Mesothelial cell of epicardium (in vitro differentiated cells): ENCODE measurements around the gene PLCL2. TPM values are rescaled to one million over a fixed set of nuclear protein-coding genes. Genes with fewer than 3 reads are reported as not detected.
"Not testable (repeated sequence)": the region's sequence is repeated elsewhere in the genome, so short reads cannot be mapped to it uniquely, and the experiment has no call there.

ENCODE experiments used
- DNase-seq, 2 experiments: peaks; one replicate each; pipeline ENCODE4 v3.0.0; 2021; ENCODE audit warnings: low spot score in 2 of 2; ENCODE audit not compliant: unreplicated experiment in 2 of 2
- H3K27ac Mint-ChIP-seq: 2 replicates; pipeline ENCODE4 v1.8.0; 2021; ENCODE audit warnings: mixed read lengths
- H3K27me3 Mint-ChIP-seq: 2 replicates; pipeline ENCODE4 v1.8.0; 2021; ENCODE audit warnings: low read depth, mixed read lengths
- H3K36me3 Mint-ChIP-seq: 2 replicates; pipeline ENCODE4 v1.8.0; 2021; ENCODE audit warnings: mixed read lengths
- H3K4me1 Mint-ChIP-seq: 2 replicates; pipeline ENCODE4 v1.8.0; 2021; ENCODE audit warnings: mixed read lengths
- H3K4me3 Mint-ChIP-seq: 2 replicates; pipeline ENCODE4 v1.8.0; 2021; ENCODE audit warnings: mild to moderate bottlenecking, moderate library complexity, mixed read lengths
- H3K9me3 Mint-ChIP-seq: 2 replicates; pipeline ENCODE4 v1.8.0; 2021; ENCODE audit warnings: mixed read lengths
- total RNA-seq: library from RNA; stranded (reverse); gene quantifications from 3 replicates; pipeline ENCODE4 v1.2.1, GENCODE V29; 2021
- TF ChIP-seq, protein P1 (sequence below): fragments of 200-600 bp; sonication (generic); IDR thresholded peaks from one replicate; pipeline ENCODE4 v1.5.0; 2021; ENCODE audit warnings: antibody characterized with exemption; ENCODE audit not compliant: unreplicated experiment

Gene PLCL2
- total RNA-seq, 1 donor from 2014 or later, result 3.6 TPM

GRCh38 chr3:16942955-16943354 is 58.2 kb downstream of the PLCL2 start:
- Mint-ChIP-seq H3K9me3 (no peaks in the 10 kb centered on the region), H3K36me3 (no peaks in the 10 kb centered on the region), H3K4me3 (no peak overlapping the region), H3K4me1 (peaks cover 21% of the 10 kb centered on the region), H3K27ac (no peak overlapping the region), H3K27me3 (peaks cover 72% of the 10 kb centered on the region)
- TF ChIP-seq, protein P1, sequence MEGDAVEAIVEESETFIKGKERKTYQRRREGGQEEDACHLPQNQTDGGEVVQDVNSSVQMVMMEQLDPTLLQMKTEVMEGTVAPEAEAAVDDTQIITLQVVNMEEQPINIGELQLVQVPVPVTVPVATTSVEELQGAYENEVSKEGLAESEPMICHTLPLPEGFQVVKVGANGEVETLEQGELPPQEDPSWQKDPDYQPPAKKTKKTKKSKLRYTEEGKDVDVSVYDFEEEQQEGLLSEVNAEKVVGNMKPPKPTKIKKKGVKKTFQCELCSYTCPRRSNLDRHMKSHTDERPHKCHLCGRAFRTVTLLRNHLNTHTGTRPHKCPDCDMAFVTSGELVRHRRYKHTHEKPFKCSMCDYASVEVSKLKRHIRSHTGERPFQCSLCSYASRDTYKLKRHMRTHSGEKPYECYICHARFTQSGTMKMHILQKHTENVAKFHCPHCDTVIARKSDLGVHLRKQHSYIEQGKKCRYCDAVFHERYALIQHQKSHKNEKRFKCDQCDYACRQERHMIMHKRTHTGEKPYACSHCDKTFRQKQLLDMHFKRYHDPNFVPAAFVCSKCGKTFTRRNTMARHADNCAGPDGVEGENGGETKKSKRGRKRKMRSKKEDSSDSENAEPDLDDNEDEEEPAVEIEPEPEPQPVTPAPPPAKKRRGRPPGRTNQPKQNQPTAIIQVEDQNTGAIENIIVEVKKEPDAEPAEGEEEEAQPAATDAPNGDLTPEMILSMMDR, result no peak
- no peak for DNase-seq

GRCh38 chr3:16943857-16944256 is 59.1 kb downstream of the PLCL2 start:
- no peak overlapping the region for H3K27ac Mint-ChIP-seq
- no peak overlapping the region for H3K4me3 Mint-ChIP-seq
- no peak for DNase-seq
- no peaks in the 10 kb centered on the region for H3K9me3 Mint-ChIP-seq
- TF ChIP-seq, protein P1, result no peak
- H3K36me3 Mint-ChIP-seq, result no peaks in the 10 kb centered on the region
- H3K27me3 Mint-ChIP-seq, result peaks cover 71% of the 10 kb centered on the region
- peaks cover 21% of the 10 kb centered on the region for H3K4me1 Mint-ChIP-seq

GRCh38 chr3:16944356-16944755 is 59.6 kb downstream of the PLCL2 start:
- DNase-seq, result no peak
- H3K27ac Mint-ChIP-seq, result no peak overlapping the region
- H3K4me3 Mint-ChIP-seq, result no peak overlapping the region
- H3K4me1 Mint-ChIP-seq, result peaks cover 21% of the 10 kb centered on the region
- TF ChIP-seq, protein P1, result no peak
- no peaks in the 10 kb centered on the region for H3K36me3 Mint-ChIP-seq
- peaks cover 71% of the 10 kb centered on the region for H3K27me3 Mint-ChIP-seq
- H3K9me3 Mint-ChIP-seq, result no peaks in the 10 kb centered on the region

DNA sequence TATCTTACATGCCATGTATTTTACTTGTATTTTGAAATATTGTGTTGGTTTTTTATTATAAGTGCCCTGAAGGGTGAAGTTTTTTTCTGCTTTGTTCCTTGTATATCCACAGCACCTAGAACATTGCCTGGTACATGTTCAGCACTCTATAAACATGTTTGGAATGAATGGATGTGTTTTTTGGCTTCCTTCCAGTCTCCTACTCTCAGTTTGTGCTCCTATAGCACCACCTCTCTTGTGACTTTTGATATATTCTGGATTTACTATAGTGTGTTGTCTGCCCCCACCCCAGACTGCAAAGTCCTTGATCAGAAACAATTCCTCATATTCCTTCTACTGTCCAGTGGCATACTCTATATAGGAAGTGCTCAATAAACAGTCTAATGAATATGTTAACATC is 60.6 kb downstream of the PLCL2 start:
- Mint-ChIP-seq H3K9me3 (no peaks in the 10 kb centered on the region), H3K4me1 (peaks cover 21% of the 10 kb centered on the region), H3K4me3 (no peak overlapping the region), H3K27me3 (peaks cover 70% of the 10 kb centered on the region), H3K27ac (no peak overlapping the region), H3K36me3 (no peaks in the 10 kb centered on the region)
- no peak for DNase-seq
- TF ChIP-seq, protein P1, result no peak

- TF ChIP-seq, protein P1, result no peak
- H3K4me1 Mint-ChIP-seq, result no peaks in the 10 kb centered on the region
- no peak for DNase-seq
- H3K27me3 Mint-ChIP-seq, result peaks cover 53% of the 10 kb centered on the region
- H3K4me3 Mint-ChIP-seq, result no peak overlapping the region
- H3K9me3 Mint-ChIP-seq, result no peaks in the 10 kb centered on the region
- no peak overlapping the region for H3K27ac Mint-ChIP-seq
- H3K36me3 Mint-ChIP-seq, result no peaks in the 10 kb centered on the region
Measured at GRCh38 chr3:16950282-16950681, 65.5 kb downstream of the PLCL2 start.

DNA sequence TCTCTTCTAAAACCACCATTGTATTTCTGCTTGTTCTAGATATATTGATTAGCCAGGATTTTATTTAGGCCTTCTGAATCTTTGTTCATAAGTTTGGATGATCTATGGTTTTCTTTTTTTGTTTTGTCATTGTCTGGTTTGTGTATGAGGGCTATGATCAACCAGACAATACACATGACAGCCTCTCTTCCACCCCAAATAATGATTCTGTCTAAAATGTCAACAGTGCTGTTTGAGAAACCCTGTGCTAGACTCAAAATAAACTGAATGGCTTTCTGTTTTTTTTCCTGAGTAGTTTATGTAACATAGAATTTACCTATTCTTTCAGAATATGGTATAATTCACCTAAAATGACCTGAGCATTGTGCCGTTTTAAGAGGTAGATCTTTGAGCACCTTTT is 66.1 kb downstream of the PLCL2 start:
- TF ChIP-seq, protein P1, result no peak
- DNase-seq, result no peak
- no peak overlapping the region for H3K4me3 Mint-ChIP-seq
- no peaks in the 10 kb centered on the region for H3K9me3 Mint-ChIP-seq
- H3K4me1 Mint-ChIP-seq, result no peaks in the 10 kb centered on the region
- no peak overlapping the region for H3K27ac Mint-ChIP-seq
- peaks cover 47% of the 10 kb centered on the region for H3K27me3 Mint-ChIP-seq
- no peaks in the 10 kb centered on the region for H3K36me3 Mint-ChIP-seq

DNA sequence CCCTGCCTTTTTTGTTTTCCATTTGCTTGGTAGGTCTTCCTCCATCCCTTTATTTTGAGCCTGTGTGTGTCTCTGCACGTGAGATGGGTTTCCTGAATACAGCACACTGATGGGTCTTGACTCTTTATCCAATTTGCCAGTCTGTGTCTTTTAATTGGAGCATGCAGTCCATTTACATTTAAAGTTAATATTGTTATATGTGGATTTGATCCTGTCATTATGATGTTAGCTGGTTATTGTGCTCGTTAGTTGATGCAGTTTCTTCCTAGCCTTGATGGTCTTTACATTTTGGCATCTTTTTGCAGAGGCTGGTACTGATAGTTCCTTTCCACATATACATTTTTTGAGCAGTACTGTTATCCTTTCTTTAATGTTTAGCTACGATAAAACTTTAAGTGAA is 73.1 kb downstream of the PLCL2 start:
- not testable (repeated sequence) for H3K36me3 Mint-ChIP-seq, H3K4me1 Mint-ChIP-seq, DNase-seq, H3K9me3 Mint-ChIP-seq, H3K27ac Mint-ChIP-seq, H3K4me3 Mint-ChIP-seq
- H3K27me3 Mint-ChIP-seq, result peaks cover 21% of the 10 kb centered on the region
